ENCODE data around the gene GFOD2.

DNA sequence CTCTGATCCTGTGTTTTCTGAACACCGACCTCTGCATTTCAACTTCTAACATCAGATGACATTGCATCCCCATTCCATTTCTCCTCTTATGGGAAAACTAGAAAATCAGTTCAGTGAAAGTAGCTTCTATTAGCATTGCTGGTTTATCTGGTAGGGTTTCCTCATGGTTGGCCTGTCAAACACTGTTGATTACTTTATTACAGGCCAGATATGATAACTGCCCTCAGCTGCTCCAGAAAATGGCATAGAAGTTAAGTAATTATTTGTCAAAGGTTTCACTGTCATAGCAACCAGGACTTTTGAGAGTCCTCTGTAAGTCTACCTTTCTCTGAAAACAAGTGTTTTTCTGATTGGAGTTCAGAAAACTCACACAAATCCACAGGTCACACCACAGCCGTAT is 3.0 kb downstream of the GFOD2 start:
- TF ChIP-seq, protein P1, sequence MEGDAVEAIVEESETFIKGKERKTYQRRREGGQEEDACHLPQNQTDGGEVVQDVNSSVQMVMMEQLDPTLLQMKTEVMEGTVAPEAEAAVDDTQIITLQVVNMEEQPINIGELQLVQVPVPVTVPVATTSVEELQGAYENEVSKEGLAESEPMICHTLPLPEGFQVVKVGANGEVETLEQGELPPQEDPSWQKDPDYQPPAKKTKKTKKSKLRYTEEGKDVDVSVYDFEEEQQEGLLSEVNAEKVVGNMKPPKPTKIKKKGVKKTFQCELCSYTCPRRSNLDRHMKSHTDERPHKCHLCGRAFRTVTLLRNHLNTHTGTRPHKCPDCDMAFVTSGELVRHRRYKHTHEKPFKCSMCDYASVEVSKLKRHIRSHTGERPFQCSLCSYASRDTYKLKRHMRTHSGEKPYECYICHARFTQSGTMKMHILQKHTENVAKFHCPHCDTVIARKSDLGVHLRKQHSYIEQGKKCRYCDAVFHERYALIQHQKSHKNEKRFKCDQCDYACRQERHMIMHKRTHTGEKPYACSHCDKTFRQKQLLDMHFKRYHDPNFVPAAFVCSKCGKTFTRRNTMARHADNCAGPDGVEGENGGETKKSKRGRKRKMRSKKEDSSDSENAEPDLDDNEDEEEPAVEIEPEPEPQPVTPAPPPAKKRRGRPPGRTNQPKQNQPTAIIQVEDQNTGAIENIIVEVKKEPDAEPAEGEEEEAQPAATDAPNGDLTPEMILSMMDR (conservative IDR thresholded peaks at IDR 0.05; ENCODE audit: low read length): no peak
- TF ChIP-seq EZH2phosphoT487 (IDR thresholded peaks at IDR 0.05; ENCODE audit: borderline replicate concordance, low read depth, low read length): no peak

Measured in OCI-LY7 (cell line).